ENCODE results near the gene IFNGR1.

Gene IFNGR1

GRCh38 chr6:137171824-137172733 lies 47.1 kb downstream of the IFNGR1 start:
- Histone ChIP-seq H3K4me1 (ENCODE audit: insufficient read depth, low read length) (peaks cover 14% of the 10 kb centered on the region; the same call in 1 of the 2 replicates), H3K27ac (ENCODE audit: low read length) (no peak overlapping the region), H3K27me3 (ENCODE audit: insufficient read depth, low read length) (no peaks in the 10 kb centered on the region), H3K9ac (ENCODE audit: low read depth, low read length) (0 out of 2 replicates have a peak overlapping the region, but pooled peaks have one; percentile 7), H3K4me3 (ENCODE audit: low read length) (peak overlapping the region; percentile 40), H3K9me3 (ENCODE audit: insufficient read depth, low read depth, low read length) (peaks cover 6% of the 10 kb centered on the region; the same call in 1 of the 2 replicates), H3K36me3 (ENCODE audit: insufficient read depth, low read depth, low read length) (no peaks in the 10 kb centered on the region)

- H3K4me1 ChIP-seq (ENCODE audit: insufficient read depth, low read length): peaks cover 14% of the 10 kb centered on the region; the same call in 1 of the 2 replicates
- no peak overlapping the region for H3K27ac ChIP-seq (ENCODE audit: low read length)
- no peak overlapping the region for H3K4me3 ChIP-seq (ENCODE audit: low read length)
- H3K9ac ChIP-seq (ENCODE audit: low read depth, low read length): no peak overlapping the region
- no peaks in the 10 kb centered on the region for H3K36me3 ChIP-seq (ENCODE audit: insufficient read depth, low read depth, low read length)
- peaks cover 7% of the 10 kb centered on the region; the same call in 1 of the 2 replicates for H3K9me3 ChIP-seq (ENCODE audit: insufficient read depth, low read depth, low read length)
- H3K27me3 ChIP-seq (ENCODE audit: insufficient read depth, low read length): no peaks in the 10 kb centered on the region
Observed at GRCh38 chr6:137171053-137171374, 48.2 kb downstream of the IFNGR1 start.

- H3K27me3 ChIP-seq (ENCODE audit: insufficient read depth, low read length): no peaks in the 10 kb centered on the region
- peaks cover 14% of the 10 kb centered on the region; the same call in 1 of the 2 replicates for H3K4me1 ChIP-seq (ENCODE audit: insufficient read depth, low read length)
- H3K9ac ChIP-seq (ENCODE audit: low read depth, low read length): no peak overlapping the region
- peaks cover 9% of the 10 kb centered on the region; the same call in 1 of the 2 replicates for H3K9me3 ChIP-seq (ENCODE audit: insufficient read depth, low read depth, low read length)
- no peak overlapping the region for H3K4me3 ChIP-seq (ENCODE audit: low read length)
- H3K36me3 ChIP-seq (ENCODE audit: insufficient read depth, low read depth, low read length): no peaks in the 10 kb centered on the region
- H3K27ac ChIP-seq (ENCODE audit: low read length): no peak overlapping the region
Observed at GRCh38 chr6:137170266-137171052, 48.7 kb downstream of the IFNGR1 start.

GRCh38 chr6:137167702-137168377 lies 51.3 kb downstream of the IFNGR1 start:
- peaks cover 25% of the 10 kb centered on the region; the same call in 1 of the 2 replicates for H3K9me3 ChIP-seq (ENCODE audit: insufficient read depth, low read depth, low read length)

GRCh38 chr6:137166247-137167098 lies 52.7 kb downstream of the IFNGR1 start:
- H3K9ac ChIP-seq (ENCODE audit: low read depth, low read length): no peak overlapping the region
- H3K4me1 ChIP-seq (ENCODE audit: insufficient read depth, low read length): peaks cover 3% of the 10 kb centered on the region; the same call in 1 of the 2 replicates
- no peaks in the 10 kb centered on the region for H3K27me3 ChIP-seq (ENCODE audit: insufficient read depth, low read length)
- H3K36me3 ChIP-seq (ENCODE audit: insufficient read depth, low read depth, low read length): no peaks in the 10 kb centered on the region
- peaks cover 33% of the 10 kb centered on the region; the same call in 1 of the 2 replicates for H3K9me3 ChIP-seq (ENCODE audit: insufficient read depth, low read depth, low read length)
- no peak overlapping the region for H3K27ac ChIP-seq (ENCODE audit: low read length)
- no peak overlapping the region for H3K4me3 ChIP-seq (ENCODE audit: low read length)

More at GRCh38 chr6:137167702-137168377, 51.3 kb downstream of the IFNGR1 start:
- Histone ChIP-seq H3K27me3 (ENCODE audit: insufficient read depth, low read length) (no peaks in the 10 kb centered on the region), H3K36me3 (ENCODE audit: insufficient read depth, low read depth, low read length) (no peaks in the 10 kb centered on the region), H3K4me1 (ENCODE audit: insufficient read depth, low read length) (peaks cover 13% of the 10 kb centered on the region; the same call in 1 of the 2 replicates), H3K9ac (ENCODE audit: low read depth, low read length) (no peak overlapping the region), H3K27ac (ENCODE audit: low read length) (no peak overlapping the region), H3K4me3 (ENCODE audit: low read length) (no peak overlapping the region)

GRCh38 chr6:137165375-137166246 lies 53.6 kb downstream of the IFNGR1 start:
- peaks cover 33% of the 10 kb centered on the region; the same call in 1 of the 2 replicates for H3K9me3 ChIP-seq (ENCODE audit: insufficient read depth, low read depth, low read length)
- no peaks in the 10 kb centered on the region for H3K27me3 ChIP-seq (ENCODE audit: insufficient read depth, low read length)
- H3K4me3 ChIP-seq (ENCODE audit: low read length): no peak overlapping the region
- no peak overlapping the region for H3K27ac ChIP-seq (ENCODE audit: low read length)
- H3K36me3 ChIP-seq (ENCODE audit: insufficient read depth, low read depth, low read length): no peaks in the 10 kb centered on the region
- no peak overlapping the region for H3K9ac ChIP-seq (ENCODE audit: low read depth, low read length)
- H3K4me1 ChIP-seq (ENCODE audit: insufficient read depth, low read length): no peaks in the 10 kb centered on the region

- H3K9ac ChIP-seq (ENCODE audit: low read depth, low read length): no peak overlapping the region
- no peaks in the 10 kb centered on the region for H3K36me3 ChIP-seq (ENCODE audit: insufficient read depth, low read depth, low read length)
- H3K27me3 ChIP-seq (ENCODE audit: insufficient read depth, low read length): no peaks in the 10 kb centered on the region
- no peak overlapping the region for H3K4me3 ChIP-seq (ENCODE audit: low read length)
- no peak overlapping the region for H3K27ac ChIP-seq (ENCODE audit: low read length)
- no peaks in the 10 kb centered on the region for H3K4me1 ChIP-seq (ENCODE audit: insufficient read depth, low read length)
- peaks cover 33% of the 10 kb centered on the region; the same call in 1 of the 2 replicates for H3K9me3 ChIP-seq (ENCODE audit: insufficient read depth, low read depth, low read length)
Observed at GRCh38 chr6:137163732-137164318, 55.4 kb downstream of the IFNGR1 start.

- no peak overlapping the region for H3K4me3 ChIP-seq (ENCODE audit: low read length)
- no peak overlapping the region for H3K9ac ChIP-seq (ENCODE audit: low read depth, low read length)
- no peaks in the 10 kb centered on the region for H3K4me1 ChIP-seq (ENCODE audit: insufficient read depth, low read length)
- H3K27ac ChIP-seq (ENCODE audit: low read length): no peak overlapping the region
- peaks cover 33% of the 10 kb centered on the region; the same call in 1 of the 2 replicates for H3K9me3 ChIP-seq (ENCODE audit: insufficient read depth, low read depth, low read length)
- no peaks in the 10 kb centered on the region for H3K27me3 ChIP-seq (ENCODE audit: insufficient read depth, low read length)
- H3K36me3 ChIP-seq (ENCODE audit: insufficient read depth, low read depth, low read length): no peaks in the 10 kb centered on the region
Observed at GRCh38 chr6:137162692-137163306, 56.4 kb downstream of the IFNGR1 start.

GRCh38 chr6:137161949-137162348 lies 57.2 kb downstream of the IFNGR1 start:
- H3K9ac ChIP-seq (ENCODE audit: low read depth, low read length): no peak overlapping the region
- H3K36me3 ChIP-seq (ENCODE audit: insufficient read depth, low read depth, low read length): no peaks in the 10 kb centered on the region
- H3K9me3 ChIP-seq (ENCODE audit: insufficient read depth, low read depth, low read length): peaks cover 33% of the 10 kb centered on the region; the same call in 1 of the 2 replicates
- H3K4me3 ChIP-seq (ENCODE audit: low read length): no peak overlapping the region
- no peaks in the 10 kb centered on the region for H3K27me3 ChIP-seq (ENCODE audit: insufficient read depth, low read length)
- H3K27ac ChIP-seq (ENCODE audit: low read length): no peak overlapping the region
- no peaks in the 10 kb centered on the region for H3K4me1 ChIP-seq (ENCODE audit: insufficient read depth, low read length)

Measured in iPS-20b (cell line).